CD4-positive, alpha-beta T cell treated with Interleukin-4 for 1 hour (primary cell): ENCODE results near the gene NUDT15.
"Not testable (repeated sequence)": the region's sequence is repeated elsewhere in the genome, so short reads cannot be mapped to it uniquely, and the experiment has no call there.

Experiments used
- DNase-seq, 2 donors: peaks; one replicate each; pipeline ENCODE4 v3.0.0-alpha.2; 2020 to 2022

NUDT15 gene

DNA sequence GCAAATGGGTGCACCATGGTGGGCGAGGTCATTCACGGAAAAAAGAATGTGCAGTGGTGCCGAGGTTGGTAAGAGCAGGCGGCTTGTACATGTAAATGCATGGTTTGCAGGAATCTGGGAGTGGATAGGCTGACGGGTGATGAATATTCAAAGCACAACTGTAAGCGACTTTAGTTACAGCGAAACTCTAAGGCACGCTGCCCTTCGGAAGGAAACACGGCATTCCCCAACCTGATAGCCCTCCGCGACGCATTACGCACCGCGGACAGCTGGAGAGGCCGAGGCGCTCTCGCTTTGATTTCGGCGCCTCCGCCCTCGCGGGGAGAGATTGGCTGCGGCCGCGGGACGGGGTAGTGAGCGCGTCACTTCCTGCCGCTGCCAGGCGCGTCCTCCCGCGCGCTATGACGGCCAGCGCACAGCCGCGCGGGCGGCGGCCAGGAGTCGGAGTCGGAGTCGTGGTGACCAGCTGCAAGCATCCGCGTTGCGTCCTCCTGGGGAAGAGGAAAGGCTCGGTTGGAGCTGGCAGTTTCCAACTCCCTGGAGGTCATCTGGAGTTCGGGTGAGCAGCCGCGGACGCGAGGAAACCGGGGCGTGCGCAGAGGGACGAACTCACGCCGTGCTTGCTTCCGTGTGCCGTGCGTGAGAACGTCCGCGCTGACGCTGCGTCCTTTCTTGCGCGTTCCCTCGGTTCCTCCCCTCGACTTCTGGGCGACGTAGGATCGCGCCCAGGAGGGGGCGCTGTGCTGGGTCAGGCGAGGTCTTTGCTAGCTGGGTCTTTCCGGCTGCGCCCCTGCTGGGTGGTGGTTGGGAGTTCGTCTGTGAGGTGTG is at the start of gene NUDT15:
NUDT15 (plus strand) TSS at position 381 of the 828 bp plus-strand sequence; CDS start at position 402, 21 bp downstream.
- DNase-seq: peak; percentile 95 to 97

DNA sequence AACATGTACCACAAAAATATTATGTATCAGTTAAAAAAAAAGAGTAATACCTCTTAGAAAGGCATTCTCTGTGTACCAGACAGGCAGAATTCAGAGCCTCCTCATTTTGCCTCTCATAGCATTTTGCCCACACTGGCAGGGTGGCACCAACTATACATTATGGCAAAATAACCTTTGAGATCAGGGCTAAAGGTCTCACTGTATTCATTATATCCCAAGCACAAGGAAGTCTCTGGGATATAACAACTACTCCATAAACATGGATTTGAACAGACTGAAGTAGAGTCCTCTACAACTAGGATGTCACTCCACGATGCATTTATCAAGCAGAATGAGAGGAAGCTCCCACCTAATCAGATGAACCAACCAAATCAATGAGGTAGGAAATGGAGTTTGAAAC is 47.1 kb upstream of the NUDT15 start:
- DNase-seq: no peak

DNA sequence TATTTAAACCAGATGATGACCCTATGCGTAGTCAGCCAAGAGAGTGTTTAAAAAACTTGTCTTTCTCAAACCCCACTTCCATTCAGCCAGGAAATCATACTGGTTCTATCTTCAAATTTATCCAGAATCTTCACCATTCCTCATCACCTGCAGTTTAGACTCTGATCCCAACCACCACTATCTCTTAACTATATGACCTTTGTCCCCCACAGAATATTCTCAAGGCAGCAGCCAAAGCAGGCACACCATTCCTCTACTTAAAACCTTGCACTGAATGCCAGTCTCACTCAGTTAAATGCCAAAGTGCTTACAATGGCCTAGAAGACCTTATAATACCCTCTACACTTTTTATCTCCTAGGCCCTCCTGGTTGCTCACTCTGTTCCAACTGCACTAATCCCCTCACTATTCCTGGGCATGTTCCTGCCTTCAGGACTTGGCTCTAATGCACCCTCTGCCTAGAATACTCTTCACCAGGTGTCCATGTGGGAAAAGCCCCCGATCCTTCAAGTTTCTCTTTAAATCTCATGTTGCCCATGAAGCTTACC is 46.5 kb upstream of the NUDT15 start:
- DNase-seq: no peak

DNA sequence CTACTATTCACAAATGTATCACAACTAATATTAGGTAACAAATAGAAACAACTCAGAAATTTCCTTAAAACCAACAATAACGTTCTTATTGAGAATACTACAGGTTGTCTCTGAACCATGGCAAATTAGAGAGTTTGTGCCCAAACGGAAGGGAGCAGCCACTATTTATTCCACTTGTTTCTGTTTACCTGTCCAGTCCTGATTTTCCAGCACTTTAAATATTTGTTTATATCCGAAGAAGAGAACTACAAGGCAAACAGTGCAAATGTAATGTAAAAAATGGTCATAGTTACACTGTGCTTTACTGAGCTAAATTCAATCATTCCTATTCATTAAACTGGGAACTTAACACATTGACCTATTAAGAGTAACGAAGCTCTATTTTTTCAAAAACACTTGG is 45.7 kb upstream of the NUDT15 start:
- no peak for DNase-seq

GRCh38 chr13:47997384-47997783 is 40.1 kb upstream of the NUDT15 start:
- no peak for DNase-seq

- DNase-seq: peak in 1 of 2 donors; percentile 1
Measured at GRCh38 chr13:47999973-48000372, 37.6 kb upstream of the NUDT15 start.

GRCh38 chr13:48000559-48001113 is 36.9 kb upstream of the NUDT15 start:
- DNase-seq: no peak

- DNase-seq: peak; percentile 90 to 91
Measured at GRCh38 chr13:48001114-48001881, 36.2 kb upstream of the NUDT15 start, which contains the start of gene SUCLA2. SUCLA2 (minus strand) TSS chr13:48001273; CDS start chr13:48001269, 4 bp downstream.

- not testable (repeated sequence) for DNase-seq
Measured at GRCh38 chr13:48001999-48002398, 35.5 kb upstream of the NUDT15 start.

GRCh38 chr13:48004201-48004600 is 33.3 kb upstream of the NUDT15 start:
- DNase-seq: no peak

DNA sequence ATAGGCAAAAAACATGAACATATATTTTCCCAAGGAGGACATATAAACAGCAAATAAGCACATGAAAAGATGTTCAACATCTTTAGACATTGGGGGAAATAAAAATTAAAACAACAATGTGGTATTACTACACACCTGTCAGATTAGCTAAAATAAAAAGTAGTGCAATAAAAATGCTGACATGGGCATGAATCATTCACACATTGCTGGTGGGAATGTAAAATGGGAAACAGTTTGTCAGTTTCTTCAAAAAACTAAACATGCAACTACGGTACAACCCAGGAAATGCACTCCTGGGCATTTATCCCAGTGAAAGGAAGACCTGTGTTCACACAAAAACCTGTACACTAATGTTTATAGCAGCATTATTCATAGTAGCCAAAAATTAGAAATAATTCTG is 31.1 kb upstream of the NUDT15 start:
- no peak for DNase-seq

GRCh38 chr13:48009284-48009683 is 28.2 kb upstream of the NUDT15 start:
- no peak for DNase-seq

DNA sequence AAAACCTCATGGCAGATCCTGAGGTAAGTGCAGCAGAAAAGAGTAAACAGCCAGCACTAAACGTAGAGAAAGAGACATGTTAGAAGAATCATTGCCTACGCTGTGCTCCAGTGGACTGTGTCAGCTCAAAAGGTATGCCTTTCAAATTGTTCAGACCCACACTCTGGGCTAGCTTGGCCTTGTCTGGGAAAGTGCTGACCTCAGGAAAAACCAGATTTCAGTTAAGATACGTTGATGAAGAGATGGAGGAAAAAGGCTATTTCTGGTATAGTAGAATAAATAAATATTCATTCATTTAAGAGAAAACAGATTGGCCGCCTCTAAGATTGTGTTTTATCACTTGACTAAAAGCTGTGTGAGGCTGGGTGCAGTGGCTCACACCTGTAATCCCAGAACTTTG is 26.8 kb upstream of the NUDT15 start:
- no peak for DNase-seq

DNA sequence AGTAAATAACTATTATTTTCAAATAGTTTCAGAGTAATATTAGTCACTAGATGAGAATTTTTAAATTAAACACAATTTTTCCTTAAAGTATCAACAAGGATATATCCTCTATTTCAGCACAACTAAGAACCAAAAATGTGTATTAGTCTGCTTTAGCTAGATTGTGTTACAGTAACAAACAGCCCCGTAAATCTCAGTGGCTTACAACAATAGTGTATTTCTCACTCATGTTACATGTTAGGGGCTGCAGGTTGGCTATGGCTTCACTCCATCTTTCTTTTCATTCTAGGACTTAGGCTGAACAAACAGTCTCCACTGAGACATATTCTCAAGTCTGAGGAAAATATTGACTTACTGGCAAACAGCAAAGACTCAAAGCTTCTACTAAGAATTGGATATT is 24.9 kb upstream of the NUDT15 start:
- no peak for DNase-seq

GRCh38 chr13:48014359-48014758 is 23.2 kb upstream of the NUDT15 start:
- no peak for DNase-seq

DNA sequence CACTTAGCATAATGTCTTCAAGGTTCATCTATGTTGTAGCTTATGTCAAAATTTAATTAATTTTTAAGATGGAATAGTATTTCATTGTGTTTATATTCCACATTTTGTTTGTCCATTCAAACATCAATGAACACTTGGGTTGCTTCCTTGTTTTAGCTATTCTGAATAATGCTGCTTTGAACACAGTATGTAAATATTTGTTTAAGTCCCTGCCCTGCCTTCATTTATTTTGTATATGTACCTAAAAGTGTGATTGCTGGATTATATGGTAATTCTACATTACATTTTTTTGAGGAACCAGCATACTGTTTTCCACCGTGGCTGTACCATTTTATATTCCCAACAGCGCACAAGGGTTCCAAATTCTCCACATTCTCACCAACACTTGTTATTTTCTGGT is 18.9 kb upstream of the NUDT15 start:
- DNase-seq: no peak

DNA sequence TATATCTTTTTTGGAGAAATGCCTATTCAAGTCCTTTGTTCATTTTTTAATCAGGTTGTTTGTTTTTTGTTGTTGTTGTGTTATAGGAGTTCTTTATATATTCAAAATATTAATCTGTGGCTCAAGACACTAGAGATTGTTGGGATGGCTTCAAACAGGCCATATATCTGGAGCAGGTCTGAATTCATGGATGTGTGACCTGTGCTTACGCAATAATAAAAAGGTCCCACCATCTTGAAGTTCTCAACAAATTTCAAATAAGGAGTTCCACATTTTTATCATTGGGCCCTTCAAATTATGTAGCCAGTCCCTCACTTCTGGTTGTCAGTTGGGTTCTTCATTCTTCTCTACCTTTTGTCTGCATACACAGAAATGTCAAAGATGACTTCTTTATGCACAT is 17.7 kb upstream of the NUDT15 start:
- no peak for DNase-seq

GRCh38 chr13:48028066-48028465 is 9.5 kb upstream of the NUDT15 start:
- DNase-seq: no peak

- DNase-seq: no peak
Measured at GRCh38 chr13:48029859-48030258, 7.7 kb upstream of the NUDT15 start.

DNA sequence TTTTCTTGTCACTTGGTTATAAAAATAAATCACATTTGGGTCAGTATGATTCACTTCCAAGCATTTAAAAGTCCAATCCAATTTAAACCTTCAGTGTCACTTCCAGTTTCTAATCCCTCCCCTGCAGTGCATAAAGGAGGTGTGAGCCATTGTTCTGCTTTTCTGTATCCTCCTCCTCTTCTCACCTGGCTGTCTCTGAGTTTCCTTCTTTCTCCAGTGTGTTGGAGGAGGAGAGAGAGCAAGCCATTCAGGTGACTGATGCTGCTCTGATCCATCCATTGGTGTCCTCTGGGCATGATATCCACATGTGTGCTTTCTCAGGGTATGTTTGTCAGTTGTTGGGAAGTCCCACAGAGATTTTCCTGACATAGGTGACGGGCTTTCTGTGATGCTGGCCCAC is 1.2 kb downstream of the NUDT15 start:
- peak in 1 of 2 donors; percentile 1 for DNase-seq

GRCh38 chr13:48040049-48040448 is 2.5 kb downstream of the NUDT15 start:
- no peak for DNase-seq

DNA sequence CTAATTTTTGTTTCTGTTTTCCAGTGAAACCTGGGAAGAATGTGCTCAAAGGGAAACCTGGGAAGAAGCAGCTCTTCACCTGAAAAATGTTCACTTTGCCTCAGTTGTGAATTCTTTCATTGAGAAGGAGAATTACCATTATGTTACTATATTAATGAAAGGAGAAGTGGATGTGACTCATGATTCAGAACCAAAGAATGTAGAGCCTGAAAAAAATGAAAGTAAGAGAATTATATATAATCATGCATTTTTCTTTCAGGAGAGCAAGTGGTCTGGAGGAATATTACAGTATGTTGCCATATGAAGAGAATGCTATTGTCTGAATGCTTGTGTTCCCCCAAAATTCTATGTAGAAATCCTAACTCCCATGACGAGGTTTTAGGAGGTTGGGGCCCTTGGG is 3.4 kb downstream of the NUDT15 start:
- DNase-seq: no peak

GRCh38 chr13:48042894-48043293 is 5.4 kb downstream of the NUDT15 start:
- DNase-seq: no peak
